GM19467 (cell line): ENCODE results near the gene BANF1.

Experiments used
- ATAC-seq: cut with Tn5 transposase; IDR thresholded peaks from one replicate; pipeline ENCODE4 v1.9.1; 2021; ENCODE audit warnings: mild to moderate bottlenecking, moderate library complexity; ENCODE audit not compliant: unreplicated experiment

BANF1 gene

GRCh38 chr11:66035653-66036333 is 33.5 kb downstream of the BANF1 start:
- no peak for ATAC-seq

- ATAC-seq = no peak
These were observed 34.0 kb downstream of the BANF1 start for GRCh38 chr11:66036334-66036710.

DNA sequence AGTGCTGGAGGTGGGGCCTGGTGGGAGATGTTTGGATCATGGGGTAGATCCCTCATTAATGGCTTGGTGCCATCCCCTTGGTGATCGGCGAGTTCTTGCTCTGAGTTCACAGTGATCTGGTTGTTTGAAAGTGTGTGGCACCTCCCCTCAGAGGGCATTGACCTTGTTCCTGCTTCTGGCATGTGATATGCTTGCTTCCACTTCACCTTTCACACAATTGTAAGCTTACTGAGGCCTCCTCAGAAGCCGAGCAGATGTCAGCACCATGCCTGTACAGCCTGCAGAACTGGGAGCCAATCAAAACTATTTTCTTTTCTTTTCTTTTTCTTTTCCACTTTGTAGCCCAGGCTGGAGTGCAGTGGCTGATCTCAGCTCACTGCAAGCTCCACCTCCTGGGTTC is 35.0 kb downstream of the BANF1 start:
- no peak for ATAC-seq

GRCh38 chr11:66039765-66040164 is 37.5 kb downstream of the BANF1 start:
- ATAC-seq = no peak

DNA sequence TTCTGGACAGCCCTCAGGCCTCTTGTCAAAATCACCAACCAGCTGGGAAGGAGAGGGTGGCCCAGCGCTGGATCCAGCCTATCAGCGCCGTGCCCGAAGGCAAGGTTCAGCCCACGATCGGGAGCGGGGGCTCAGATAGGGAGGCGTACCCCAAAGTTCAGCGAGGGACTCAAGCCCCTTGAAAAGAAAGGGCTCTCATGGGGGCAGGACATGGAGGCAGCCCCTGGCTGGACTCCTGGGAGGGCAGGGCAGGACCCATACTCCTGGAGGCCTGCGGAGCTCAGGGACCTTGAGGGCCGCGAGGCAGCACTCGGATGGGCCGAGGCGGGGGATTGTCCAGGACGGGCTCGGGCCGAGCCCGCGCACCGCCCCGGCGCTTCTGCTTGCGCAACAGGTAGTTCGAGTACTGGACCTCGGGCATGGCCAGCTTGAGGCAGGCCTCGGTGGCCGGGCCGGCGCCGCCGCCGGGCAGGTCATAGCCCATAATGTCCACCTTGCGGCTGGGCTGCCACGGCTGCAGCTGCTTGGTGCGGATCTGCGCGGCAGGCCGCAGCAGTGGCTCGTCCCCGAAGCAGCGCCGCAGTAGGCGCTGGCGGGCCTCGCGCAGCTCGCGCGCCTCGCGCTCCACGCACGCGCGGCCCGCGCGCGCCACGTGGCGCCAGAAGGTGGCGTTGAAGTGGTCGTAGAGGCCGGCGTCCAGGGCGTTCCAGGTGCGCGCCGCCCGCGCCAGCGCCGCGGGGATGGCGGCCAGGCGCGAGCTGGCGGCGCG is 40.1 kb downstream of the BANF1 start:
- no peak for ATAC-seq

DNA sequence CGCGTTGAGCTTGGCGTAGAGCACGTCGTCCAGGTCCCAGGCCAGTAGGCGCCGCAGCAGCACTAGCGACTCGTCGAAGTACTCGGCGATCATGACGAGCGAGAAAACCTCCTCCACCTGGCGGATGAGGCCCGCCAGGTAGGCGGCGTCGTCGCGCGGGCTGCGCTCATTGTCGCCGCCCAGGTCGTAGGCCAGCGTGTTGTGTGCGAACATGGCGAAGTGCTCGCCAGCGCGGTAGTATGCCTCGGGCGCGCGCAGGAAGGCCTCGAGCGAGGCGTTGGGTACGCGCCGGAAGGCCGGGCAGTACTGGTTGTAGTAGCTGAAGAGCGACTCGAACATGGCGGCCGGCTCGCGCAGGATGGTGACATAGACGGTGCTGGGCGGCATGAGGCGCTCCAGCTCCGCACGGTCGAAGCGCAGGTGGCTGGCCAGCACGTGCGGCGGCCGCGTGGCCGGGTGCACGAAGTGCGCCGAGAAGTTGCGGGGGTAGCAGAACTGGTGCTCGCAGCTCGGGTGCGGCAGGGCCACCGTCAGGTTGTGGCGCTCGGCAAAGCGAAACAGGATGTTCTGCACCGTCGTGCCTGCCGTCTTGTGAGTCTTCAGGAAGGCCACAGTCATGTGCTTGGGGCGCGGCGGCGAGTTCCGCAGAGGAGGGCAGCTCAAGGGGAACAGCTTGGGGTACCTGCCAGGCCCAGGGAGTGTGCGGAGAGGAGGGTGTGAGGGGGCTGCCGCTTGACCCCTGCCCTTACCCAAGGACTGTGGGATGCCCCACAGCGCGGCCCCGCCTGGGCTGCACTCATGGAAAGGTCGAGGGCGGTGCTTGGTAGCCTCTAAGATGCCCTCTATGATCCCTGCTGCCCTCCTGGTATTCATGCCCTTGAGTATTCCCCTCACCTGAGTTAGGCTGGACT is 40.9 kb downstream of the BANF1 start:
- no peak for ATAC-seq

- ATAC-seq = no peak
These were observed 42.5 kb downstream of the BANF1 start for GRCh38 chr11:66044757-66045156.

DNA sequence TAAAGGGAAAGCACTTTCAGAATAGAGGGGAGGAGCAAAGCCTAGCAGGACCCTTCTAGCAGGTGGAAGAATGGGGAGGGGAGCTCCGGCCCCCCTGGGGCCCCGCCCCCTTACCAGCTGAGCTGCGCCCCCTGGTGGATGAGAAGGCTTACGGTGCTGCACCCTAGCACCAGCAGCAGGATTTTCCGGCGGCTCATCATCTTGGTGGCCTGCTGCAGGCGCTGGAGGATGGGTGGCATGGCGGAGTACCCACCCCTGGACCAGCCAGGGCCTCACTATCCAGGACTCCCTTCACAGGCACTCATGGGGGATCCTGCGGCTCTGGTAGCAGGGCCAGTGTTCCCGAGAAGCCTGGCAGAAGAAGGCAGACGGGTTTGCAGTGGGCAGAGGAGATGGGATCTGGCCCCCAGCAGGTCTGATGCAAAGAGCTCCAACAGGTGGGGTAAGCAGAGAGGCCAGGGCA is 42.9 kb downstream of the BANF1 start:
- peak; percentile 70 for ATAC-seq

DNA sequence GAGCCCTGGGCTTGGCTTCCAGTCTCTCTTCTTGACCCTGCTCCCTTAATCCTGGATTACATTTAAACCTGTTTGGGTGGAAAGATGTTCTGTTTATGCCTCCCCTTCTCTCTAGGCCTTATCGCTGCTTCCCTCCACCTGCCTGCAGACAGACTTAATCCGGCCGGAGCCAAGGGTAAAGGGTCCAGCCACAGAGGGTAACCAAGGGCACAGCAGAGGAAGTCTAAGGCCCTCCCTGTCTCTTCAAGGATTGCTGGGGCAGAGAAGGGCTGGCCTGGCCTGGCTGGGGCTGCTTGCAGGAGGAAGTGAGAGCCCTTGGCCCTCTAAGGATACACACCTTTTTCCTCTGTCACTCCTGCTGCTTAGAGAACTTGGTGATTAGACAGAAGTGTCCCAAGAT is 44.6 kb downstream of the BANF1 start:
- ATAC-seq = no peak

DNA sequence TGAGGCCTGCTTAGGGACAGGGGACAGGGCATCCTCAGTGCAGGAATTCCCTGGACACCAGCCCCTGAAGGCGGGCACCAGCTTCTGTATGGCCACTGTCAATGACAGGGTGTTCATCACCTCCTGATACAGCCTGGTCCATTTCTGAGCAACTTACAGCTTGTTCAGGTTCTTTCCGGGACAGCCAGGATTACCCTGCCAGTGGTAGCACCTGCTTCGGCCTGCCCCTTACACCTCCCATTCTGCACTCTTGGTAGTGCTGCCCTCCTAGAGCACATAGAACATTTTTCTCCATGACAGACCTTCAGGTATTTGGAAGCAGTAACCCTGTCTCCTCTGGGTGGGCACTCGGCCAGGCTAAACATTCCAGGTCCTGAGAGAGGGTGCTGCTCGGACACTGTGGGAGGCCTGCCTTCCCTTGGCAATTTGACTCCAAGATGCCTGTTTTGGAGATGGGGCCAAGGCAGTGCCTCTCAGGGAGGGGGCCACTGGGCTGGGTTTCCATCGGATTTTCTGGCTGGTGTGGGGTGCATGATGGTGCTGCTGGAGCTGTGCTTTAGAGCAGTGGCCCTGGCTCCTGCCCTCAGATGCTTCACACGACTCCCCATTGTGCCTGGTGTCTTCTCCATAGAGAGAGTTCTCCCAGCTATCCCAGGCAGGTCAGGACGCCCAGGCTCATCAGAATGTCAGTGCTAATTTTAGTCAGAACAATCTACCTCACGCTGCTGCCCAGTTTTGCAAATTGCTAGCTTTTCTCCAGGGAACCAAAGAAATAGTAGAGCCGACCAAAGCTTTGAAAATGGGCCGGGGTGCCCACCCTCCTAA is 45.5 kb downstream of the BANF1 start:
- no peak for ATAC-seq

DNA sequence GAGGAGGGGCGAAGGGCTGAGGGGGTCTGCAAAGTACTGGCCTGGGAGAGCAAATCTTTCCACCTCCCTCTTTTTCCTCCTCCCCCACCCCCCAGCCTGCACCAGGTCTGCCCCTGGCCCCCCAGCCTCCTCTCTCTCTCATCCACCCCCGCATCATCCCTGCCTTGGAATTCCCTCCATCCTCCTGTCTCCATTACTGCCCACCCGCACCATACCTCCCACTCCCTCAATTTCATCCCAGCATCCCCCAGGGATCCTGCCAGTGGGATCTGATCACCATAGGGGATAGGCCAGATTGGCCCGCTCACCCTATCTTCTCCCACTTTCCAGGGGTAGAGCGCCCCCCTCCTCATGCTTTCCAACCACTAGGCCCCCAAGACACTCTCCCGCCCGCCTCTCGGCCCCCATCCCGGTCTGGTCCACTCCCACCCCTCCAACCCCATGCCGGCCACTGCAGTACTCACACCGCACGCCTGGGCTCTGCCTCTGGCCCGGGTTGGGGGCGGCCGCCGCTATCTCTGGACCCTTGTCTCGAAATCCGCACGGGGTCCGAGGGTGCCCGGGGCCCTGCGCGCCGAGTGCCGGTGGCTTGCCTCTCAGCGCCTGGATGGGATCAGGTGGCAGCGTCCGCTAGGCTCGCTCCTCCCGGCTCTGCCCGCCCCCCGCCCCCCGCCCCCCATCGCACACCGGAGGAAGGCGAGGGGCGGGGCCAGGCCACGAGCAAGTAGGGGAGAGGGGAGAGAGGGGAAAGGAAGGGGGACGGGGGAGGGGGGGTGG is 46.4 kb downstream of the BANF1 start, which contains the start of gene GAL3ST3:
GAL3ST3 (minus strand) TSS at position 615 of the 777 bp plus-strand sequence. CDS start 3,746 bp downstream, outside the sequence.
- no peak for ATAC-seq

GRCh38 chr11:66050581-66051231 is 48.4 kb downstream of the BANF1 start:
- no peak for ATAC-seq

- ATAC-seq = no peak
These were observed 49.1 kb downstream of the BANF1 start for GRCh38 chr11:66051371-66051765.

DNA sequence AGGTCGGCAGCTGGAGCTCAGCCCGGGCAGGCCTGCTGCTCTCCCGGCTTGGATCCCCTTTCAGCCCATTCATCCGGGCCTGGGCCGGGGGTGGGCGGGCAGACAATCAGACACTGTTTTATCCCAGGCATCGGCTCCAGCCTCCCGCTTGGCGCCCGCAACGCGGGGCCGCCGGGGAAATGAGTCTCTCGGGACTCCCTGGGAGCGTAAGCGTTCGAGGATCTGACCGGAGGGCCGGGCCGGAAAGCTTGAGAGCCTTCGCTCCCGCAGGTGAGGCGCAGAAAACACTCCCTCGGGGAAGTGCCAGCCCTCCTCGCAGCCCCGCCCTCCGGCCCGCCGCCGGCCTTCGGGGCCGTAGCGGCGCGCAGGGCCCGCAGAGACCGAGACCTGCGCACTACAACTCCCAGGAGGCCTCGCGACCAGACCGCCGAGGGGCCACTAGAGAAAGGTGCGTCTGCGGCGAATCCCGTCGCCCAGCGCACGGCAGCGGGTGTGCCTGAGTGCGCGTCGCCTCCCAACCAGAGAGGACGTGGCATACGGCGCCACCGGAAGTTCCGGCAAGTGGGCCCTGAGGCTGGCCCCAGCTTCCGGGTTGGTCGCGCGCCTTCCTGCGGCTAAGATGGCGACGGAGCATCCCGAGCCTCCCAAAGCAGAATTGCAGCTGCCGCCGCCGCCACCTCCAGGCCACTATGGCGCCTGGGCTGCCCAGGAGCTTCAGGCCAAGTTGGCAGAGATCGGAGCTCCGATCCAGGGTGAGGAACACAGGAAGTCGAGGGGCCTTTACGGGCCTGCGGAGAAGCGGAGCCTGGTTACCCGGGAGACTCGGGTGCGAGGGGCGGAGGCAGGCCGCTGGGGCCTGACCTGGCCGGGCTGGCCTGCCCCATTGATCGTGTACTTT is 49.7 kb downstream of the BANF1 start, which contains the start of gene SF3B2:
SF3B2 (plus strand) TSS at position 599 of the 898 bp plus-strand sequence; CDS start at position 620, 21 bp downstream.
- ATAC-seq = peak; percentile 92

DNA sequence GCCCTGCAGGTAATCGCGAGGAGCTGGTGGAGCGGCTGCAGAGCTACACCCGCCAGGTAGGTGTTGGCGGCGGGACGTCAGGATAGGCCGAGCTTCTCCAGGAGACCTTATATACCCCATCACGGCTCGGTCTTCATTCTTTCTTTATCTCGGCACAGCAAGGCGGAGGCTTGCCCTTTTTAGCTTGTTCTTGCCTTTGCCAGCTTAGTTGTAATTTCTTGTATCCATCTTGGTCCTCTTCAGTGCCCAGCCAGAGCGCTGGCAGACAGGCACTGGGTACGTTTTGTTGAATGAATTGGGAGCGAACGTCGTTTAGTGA is 50.3 kb downstream of the BANF1 start:
- ATAC-seq = no peak
